KMS-11 (cell line): Measurements from ENCODE around the gene EPG5.

Experiments used
- H2AFZ ChIP-seq: fragments of 200-600 bp; sonication (generic); 2 replicates; pipeline ENCODE4 v1.6.1; 2016; ENCODE audit warnings: antibody characterized with exemption, mixed run types, low read depth
- H3K27ac ChIP-seq: fragments of 200-600 bp; sonication (generic); 2 replicates; pipeline ENCODE4 v1.6.1; 2016; ENCODE audit warnings: mild to moderate bottlenecking, mixed run types
- H3K27me3 ChIP-seq: fragments of 200-600 bp; sonication (generic); 2 replicates; pipeline ENCODE4 v1.6.1; 2017; ENCODE audit warnings: mild to moderate bottlenecking, low read depth, mixed run types, moderate library complexity; ENCODE audit not compliant: insufficient read depth
- H3K36me3 ChIP-seq: fragments of 200-600 bp; sonication (generic); 2 replicates; pipeline ENCODE4 v1.6.1; 2017; ENCODE audit warnings: mild to moderate bottlenecking, mixed run types; ENCODE audit not compliant: insufficient read depth
- H3K4me1 ChIP-seq: fragments of 200-600 bp; sonication (generic); 2 replicates; pipeline ENCODE4 v1.6.1; 2016; ENCODE audit warnings: mild to moderate bottlenecking, low read depth, mixed run types; ENCODE audit not compliant: poor library complexity, severe bottlenecking
- H3K4me2 ChIP-seq: fragments of 200-600 bp; sonication (generic); 2 replicates; pipeline ENCODE4 v1.7.0; 2016; ENCODE audit warnings: mild to moderate bottlenecking, mixed run types
- H3K4me3 ChIP-seq: fragments of 200-600 bp; sonication (generic); IDR thresholded peaks from 2 replicates; pipeline ENCODE4 v1.6.1; 2017; ENCODE audit warnings: low read depth, low read length, mixed read lengths; ENCODE audit not compliant: insufficient read depth
- H3K79me2 ChIP-seq: fragments of 200-600 bp; sonication (generic); 2 replicates; pipeline ENCODE4 v1.6.1; 2016; ENCODE audit warnings: low read depth, mixed run types; ENCODE audit not compliant: insufficient read depth
- H3K9ac ChIP-seq: fragments of 200-600 bp; sonication (generic); 2 replicates; pipeline ENCODE4 v1.6.1; 2016; ENCODE audit warnings: mild to moderate bottlenecking, mixed run types
- H4K20me1 ChIP-seq: fragments of 200-600 bp; sonication (generic); 2 replicates; pipeline ENCODE4 v1.6.1; 2016; ENCODE audit warnings: mild to moderate bottlenecking, mixed run types; ENCODE audit not compliant: insufficient read depth
- CTCF ChIP-seq: fragments of 200-600 bp; sonication (generic); conservative IDR thresholded peaks from 2 replicates; pipeline ENCODE4 v1.6.1; 2017; ENCODE audit warnings: low read depth, mild to moderate bottlenecking, antibody characterized with exemption, low read length, moderate library complexity, mixed read lengths

The EPG5 gene

GRCh38 chr18:45981821-45982220, 14.7 kb upstream of the EPG5 start:
- no peak overlapping the region for H2AFZ ChIP-seq
- H3K4me3 ChIP-seq = no peak overlapping the region
- no peak overlapping the region for H3K4me2 ChIP-seq
- no peaks in the 10 kb centered on the region for H3K79me2 ChIP-seq
- no peaks in the 10 kb centered on the region for H3K36me3 ChIP-seq
- H3K27ac ChIP-seq = no peak overlapping the region
- no peak overlapping the region for H3K9ac ChIP-seq
- H4K20me1 ChIP-seq = no peaks in the 10 kb centered on the region
- no peak for TF ChIP-seq CTCF
- no peaks in the 10 kb centered on the region for H3K4me1 ChIP-seq
- H3K27me3 ChIP-seq = no peaks in the 10 kb centered on the region

DNA sequence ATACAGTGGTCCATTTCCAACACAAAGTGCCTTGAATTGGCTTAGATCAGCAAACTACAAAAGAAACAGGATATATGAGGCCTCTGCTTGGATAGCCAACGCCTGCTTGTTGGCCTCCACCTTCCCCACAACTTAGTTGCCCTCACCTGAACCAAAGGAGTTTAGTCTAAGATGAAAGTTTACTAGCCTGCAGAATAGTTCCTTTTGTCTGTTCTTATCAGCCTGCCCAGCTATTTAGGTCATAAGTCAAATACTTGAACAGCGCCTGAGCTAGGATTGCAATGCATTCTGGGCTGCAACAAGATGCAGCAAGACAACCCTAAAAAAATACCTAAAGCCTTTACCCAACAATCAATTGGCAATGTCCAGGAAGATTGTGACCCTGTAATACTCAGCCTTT, 13.1 kb upstream of the EPG5 start:
- H4K20me1 ChIP-seq = no peaks in the 10 kb centered on the region

GRCh38 chr18:45978084-45978483, 11.0 kb upstream of the EPG5 start:
- no peaks in the 10 kb centered on the region for H4K20me1 ChIP-seq
- H3K4me2 ChIP-seq = no peak overlapping the region
- no peak overlapping the region for H3K4me3 ChIP-seq
- no peaks in the 10 kb centered on the region for H3K36me3 ChIP-seq
- no peak overlapping the region for H2AFZ ChIP-seq
- H3K4me1 ChIP-seq = no peaks in the 10 kb centered on the region
- no peak overlapping the region for H3K9ac ChIP-seq
- no peaks in the 10 kb centered on the region for H3K27me3 ChIP-seq
- no peaks in the 10 kb centered on the region for H3K79me2 ChIP-seq
- TF ChIP-seq CTCF = no peak
- H3K27ac ChIP-seq = no peak overlapping the region

More for the DNA sequence above, 13.1 kb upstream of the EPG5 start:
- no peak for TF ChIP-seq CTCF
- Histone ChIP-seq H3K27me3 (no peaks in the 10 kb centered on the region), H3K79me2 (no peaks in the 10 kb centered on the region), H2AFZ (no peak overlapping the region), H3K36me3 (no peaks in the 10 kb centered on the region), H3K9ac (no peak overlapping the region), H3K4me2 (no peak overlapping the region), H3K27ac (no peak overlapping the region), H3K4me3 (no peak overlapping the region), H3K4me1 (no peaks in the 10 kb centered on the region)

DNA sequence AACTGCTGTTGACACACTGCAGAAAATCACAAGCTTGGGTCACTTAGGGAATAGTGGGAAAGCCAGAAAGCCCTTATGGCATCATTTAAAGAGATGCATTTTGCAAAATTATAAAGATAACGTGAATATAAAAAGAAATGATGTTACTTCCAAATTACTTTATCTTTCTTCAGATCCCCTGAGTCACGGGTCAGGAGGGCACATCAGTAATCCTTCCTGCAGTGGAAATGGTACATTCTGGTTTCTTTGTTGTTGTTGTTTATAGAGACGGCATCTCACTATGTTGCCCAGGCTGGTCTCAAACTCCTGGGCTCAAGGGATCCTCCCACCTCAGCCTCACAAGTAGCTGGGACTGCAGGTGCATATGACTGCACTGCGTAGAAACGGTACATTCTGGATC, 9.8 kb upstream of the EPG5 start:
- H3K27me3 ChIP-seq = no peaks in the 10 kb centered on the region
- H3K9ac ChIP-seq = no peak overlapping the region
- H3K4me3 ChIP-seq = no peak overlapping the region
- H3K4me2 ChIP-seq = no peak overlapping the region
- H4K20me1 ChIP-seq = no peaks in the 10 kb centered on the region
- H3K4me1 ChIP-seq = no peaks in the 10 kb centered on the region
- no peaks in the 10 kb centered on the region for H3K79me2 ChIP-seq
- H2AFZ ChIP-seq = no peak overlapping the region
- TF ChIP-seq CTCF = no peak
- H3K27ac ChIP-seq = no peak overlapping the region
- no peaks in the 10 kb centered on the region for H3K36me3 ChIP-seq

DNA sequence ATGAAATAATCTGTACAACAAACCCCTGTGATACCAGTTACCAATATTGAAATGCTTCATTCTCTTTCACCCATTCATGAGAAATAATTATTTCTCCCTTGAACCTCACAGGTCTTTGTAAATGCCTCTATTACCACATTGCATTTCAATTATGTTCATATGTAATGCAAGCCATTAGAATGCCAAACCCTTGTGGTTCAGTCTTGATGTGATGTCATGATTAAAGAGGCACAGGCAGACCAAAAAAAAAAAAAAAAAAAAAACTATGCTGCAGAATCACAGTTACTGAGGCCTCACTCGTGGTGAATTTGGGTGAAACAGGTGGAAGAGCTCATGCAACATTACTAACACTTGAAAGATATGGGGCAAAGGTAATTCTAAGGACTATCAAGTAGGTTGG, 9.4 kb upstream of the EPG5 start:
- H3K4me3 ChIP-seq = no peak overlapping the region
- no peak overlapping the region for H2AFZ ChIP-seq
- H3K9ac ChIP-seq = no peak overlapping the region
- H4K20me1 ChIP-seq = no peaks in the 10 kb centered on the region
- H3K79me2 ChIP-seq = no peaks in the 10 kb centered on the region
- TF ChIP-seq CTCF = no peak
- no peaks in the 10 kb centered on the region for H3K27me3 ChIP-seq
- H3K27ac ChIP-seq = no peak overlapping the region
- H3K4me1 ChIP-seq = no peaks in the 10 kb centered on the region
- H3K36me3 ChIP-seq = no peaks in the 10 kb centered on the region
- H3K4me2 ChIP-seq = no peak overlapping the region
